NCI-H774 (cell line): ENCODE results near the gene PHF21B.
"Not testable (repeated sequence)": the region's sequence is repeated elsewhere in the genome, so short reads cannot be mapped to it uniquely, and the experiment has no call there.

Experiments used
- DNase-seq: peaks from one replicate; lab custom pipeline; 2025; lab: John Stamatoyannopoulos, UW

Gene PHF21B

GRCh38 chr22:44917372-44918165 lies 92.2 kb downstream of the PHF21B start:
- DNase-seq = no peak

- no peak for DNase-seq
Measured at GRCh38 chr22:44916281-44917231, 93.2 kb downstream of the PHF21B start.

- no peak for DNase-seq
Measured at GRCh38 chr22:44915441-44915840, 94.4 kb downstream of the PHF21B start.

GRCh38 chr22:44914026-44914721 lies 95.6 kb downstream of the PHF21B start:
- DNase-seq = no peak

- no peak for DNase-seq
Measured at GRCh38 chr22:44913198-44913983, 96.4 kb downstream of the PHF21B start.

- no peak for DNase-seq
Measured at GRCh38 chr22:44909241-44909640, 100.6 kb downstream of the PHF21B start.

- no peak for DNase-seq
Measured at GRCh38 chr22:44907765-44908737, 101.8 kb downstream of the PHF21B start.

GRCh38 chr22:44906999-44907644 lies 102.7 kb downstream of the PHF21B start:
- no peak for DNase-seq

GRCh38 chr22:44906248-44906936 lies 103.4 kb downstream of the PHF21B start:
- no peak for DNase-seq

GRCh38 chr22:44904492-44905152 lies 105.2 kb downstream of the PHF21B start:
- DNase-seq = not testable (repeated sequence)

GRCh38 chr22:44903164-44903563 lies 106.6 kb downstream of the PHF21B start:
- DNase-seq = not testable (repeated sequence)

GRCh38 chr22:44901301-44901700 lies 108.5 kb downstream of the PHF21B start:
- no peak for DNase-seq

- no peak for DNase-seq
Measured at GRCh38 chr22:44898236-44898635, 111.6 kb downstream of the PHF21B start.

- no peak for DNase-seq
Measured at GRCh38 chr22:44895296-44896055, 114.3 kb downstream of the PHF21B start.

- DNase-seq = no peak
Measured at GRCh38 chr22:44894782-44895181, 115.0 kb downstream of the PHF21B start.

GRCh38 chr22:44894321-44894720 lies 115.5 kb downstream of the PHF21B start:
- DNase-seq = no peak

- no peak for DNase-seq
Measured at GRCh38 chr22:44893731-44894080, 116.1 kb downstream of the PHF21B start.
